ENCODE results near the gene RASD1.

RASD1 gene

DNA sequence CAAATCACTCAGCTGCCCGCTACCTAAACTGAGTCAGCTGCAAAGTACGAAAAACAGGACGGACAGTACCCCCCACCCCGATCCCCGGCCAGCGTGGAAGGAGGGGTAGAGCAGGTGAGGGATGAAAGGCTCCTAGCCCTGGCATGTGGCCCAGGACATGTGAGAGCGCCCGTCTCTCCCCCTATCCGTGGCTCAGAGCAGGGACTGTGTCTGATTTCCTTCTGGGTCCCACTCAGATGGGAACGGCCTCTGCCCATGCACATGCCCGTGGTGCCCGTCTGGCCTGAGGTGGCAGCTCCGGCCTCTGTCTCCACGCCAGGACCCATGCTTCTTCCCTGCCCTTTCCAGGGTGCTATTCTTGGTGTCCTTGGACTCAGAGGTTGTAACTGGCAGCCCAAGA is 30.2 kb upstream of the RASD1 start:
- no peak overlapping the region for H3K4me3 ChIP-seq (ENCODE audit: control insufficient read depth, low read depth, low read length)

DNA sequence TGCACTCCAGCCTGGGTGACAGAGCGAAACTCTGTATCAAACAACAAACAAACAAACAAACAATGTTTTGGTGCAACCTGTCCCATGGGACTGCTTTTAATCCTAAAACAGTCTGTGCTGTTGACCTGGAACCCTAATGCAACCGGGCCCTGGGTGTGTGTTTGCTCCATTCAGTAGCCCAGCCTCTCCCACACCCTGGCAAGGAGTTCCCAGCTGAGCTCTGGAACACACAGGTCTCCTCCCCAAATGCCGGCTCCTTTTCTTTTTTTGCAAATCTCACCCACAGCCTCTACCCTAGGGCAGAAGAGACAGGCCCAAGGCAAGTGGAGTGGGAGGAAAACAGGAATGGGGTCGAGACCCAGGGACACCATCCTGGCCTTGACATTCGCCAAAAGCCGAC is 29.8 kb upstream of the RASD1 start:
- H3K4me3 ChIP-seq (ENCODE audit: control insufficient read depth, low read depth, low read length): no peak overlapping the region
- TF ChIP-seq, protein P1, sequence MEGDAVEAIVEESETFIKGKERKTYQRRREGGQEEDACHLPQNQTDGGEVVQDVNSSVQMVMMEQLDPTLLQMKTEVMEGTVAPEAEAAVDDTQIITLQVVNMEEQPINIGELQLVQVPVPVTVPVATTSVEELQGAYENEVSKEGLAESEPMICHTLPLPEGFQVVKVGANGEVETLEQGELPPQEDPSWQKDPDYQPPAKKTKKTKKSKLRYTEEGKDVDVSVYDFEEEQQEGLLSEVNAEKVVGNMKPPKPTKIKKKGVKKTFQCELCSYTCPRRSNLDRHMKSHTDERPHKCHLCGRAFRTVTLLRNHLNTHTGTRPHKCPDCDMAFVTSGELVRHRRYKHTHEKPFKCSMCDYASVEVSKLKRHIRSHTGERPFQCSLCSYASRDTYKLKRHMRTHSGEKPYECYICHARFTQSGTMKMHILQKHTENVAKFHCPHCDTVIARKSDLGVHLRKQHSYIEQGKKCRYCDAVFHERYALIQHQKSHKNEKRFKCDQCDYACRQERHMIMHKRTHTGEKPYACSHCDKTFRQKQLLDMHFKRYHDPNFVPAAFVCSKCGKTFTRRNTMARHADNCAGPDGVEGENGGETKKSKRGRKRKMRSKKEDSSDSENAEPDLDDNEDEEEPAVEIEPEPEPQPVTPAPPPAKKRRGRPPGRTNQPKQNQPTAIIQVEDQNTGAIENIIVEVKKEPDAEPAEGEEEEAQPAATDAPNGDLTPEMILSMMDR (IDR thresholded peaks at IDR 0.05; ENCODE audit: control insufficient read depth, insufficient read depth, low read depth, low read length, missing control alignments): no peak
- no peak for DNase-seq (ENCODE audit: low read depth)

More for the DNA sequence above, 30.2 kb upstream of the RASD1 start:
- DNase-seq (ENCODE audit: low read depth): no peak
- TF ChIP-seq, protein P1 (IDR thresholded peaks at IDR 0.05; ENCODE audit: control insufficient read depth, insufficient read depth, low read depth, low read length, missing control alignments): no peak

DNA sequence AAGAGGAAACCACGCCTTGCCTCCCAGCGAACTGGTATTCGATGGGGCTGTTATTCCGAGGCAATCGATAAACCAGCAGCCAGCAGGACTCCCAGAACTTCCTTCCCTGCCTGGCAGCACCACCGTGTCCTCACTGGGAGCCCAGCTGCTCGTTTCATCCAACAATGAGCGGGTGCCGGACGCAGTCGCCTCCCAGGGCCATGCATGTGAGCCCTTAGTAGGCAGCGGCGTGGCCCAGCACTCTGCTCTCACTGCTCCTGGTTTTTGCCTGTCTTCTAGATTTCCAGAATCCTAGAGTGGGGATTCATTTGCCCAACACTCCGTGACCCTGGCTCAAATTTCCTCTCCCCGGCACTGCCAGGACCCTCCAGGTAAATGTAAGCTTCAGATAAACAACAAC is 29.1 kb upstream of the RASD1 start:
- TF ChIP-seq, protein P1 (IDR thresholded peaks at IDR 0.05; ENCODE audit: control insufficient read depth, insufficient read depth, low read depth, low read length, missing control alignments): no peak
- no peak for DNase-seq (ENCODE audit: low read depth)
- H3K4me3 ChIP-seq (ENCODE audit: control insufficient read depth, low read depth, low read length): no peak overlapping the region

DNA sequence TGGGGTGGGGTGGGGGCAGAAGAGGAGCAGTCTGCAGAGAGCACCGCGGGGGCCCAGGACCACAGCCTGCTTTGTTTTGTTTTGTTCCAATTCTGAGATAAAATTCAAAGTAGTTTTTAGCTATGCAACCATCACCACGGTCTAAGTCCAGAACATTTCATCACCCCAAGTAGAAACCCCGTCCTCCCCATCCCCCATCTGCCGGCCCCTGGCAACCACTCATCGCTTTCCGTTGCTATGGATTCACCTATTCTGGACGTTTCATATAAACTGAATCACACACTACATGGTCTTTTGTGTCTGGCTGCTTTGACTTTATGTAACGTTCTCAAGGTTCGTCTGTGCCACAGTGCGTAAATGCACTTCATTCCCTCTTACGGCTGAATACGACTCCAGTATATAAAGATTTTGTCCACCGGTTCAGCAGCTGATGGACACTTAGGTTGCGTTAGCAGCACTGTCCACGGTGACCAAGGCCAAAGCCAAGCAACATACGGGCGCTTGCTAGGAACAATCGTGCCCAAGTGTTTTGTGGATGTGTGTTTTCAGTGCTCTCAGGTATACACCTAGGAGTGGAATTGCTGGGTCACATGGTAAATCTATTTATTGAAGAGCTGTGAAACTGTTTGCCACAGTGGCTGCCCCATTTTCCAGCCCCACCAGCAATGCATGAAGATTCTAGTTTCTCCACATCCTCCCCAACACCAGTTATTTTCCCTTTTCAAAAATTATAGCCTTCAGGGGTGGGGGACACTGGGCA is 27.7 kb upstream of the RASD1 start:
- TF ChIP-seq, protein P1 (IDR thresholded peaks at IDR 0.05; ENCODE audit: control insufficient read depth, insufficient read depth, low read depth, low read length, missing control alignments): no peak
- DNase-seq (ENCODE audit: low read depth): no peak
- H3K4me3 ChIP-seq (ENCODE audit: control insufficient read depth, low read depth, low read length): no peak overlapping the region

DNA sequence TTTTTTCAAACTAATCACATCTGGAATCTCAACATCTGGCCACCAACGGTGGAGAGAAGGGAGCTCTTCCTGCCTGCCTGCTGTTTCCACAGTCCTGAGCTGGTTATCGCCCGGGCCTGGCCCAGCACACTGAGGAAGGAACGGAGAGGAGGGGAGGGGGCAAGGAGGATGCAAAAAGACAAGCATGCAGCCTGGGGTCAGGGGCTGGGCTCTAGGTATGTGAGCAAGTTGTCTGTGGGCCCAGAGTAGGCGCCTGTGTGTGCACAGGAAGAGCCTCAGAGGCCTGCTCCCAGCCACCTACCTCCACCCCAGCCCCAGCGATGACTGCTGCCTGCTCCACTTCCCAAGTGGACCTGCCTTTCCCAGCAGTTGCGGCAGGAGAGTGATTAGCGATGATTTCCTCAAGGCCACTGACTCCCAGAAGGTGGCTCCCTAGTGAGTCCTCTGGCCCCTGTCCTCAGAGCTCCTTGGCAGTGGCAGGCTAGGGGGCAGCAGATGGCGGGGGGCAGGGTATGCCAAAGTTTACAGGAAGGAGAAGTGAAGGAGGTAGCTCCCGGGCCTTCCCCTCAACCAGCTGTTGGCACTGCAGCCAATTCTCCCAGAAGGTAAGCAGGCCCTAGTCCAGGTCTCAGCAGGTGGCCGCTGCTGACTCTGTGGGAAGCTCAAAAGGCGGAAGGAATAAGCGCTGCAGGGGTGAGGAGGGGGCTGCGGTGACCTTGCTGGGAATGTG is 27.0 kb upstream of the RASD1 start:
- H3K4me3 ChIP-seq (ENCODE audit: control insufficient read depth, low read depth, low read length): no peak overlapping the region
- TF ChIP-seq, protein P1 (IDR thresholded peaks at IDR 0.05; ENCODE audit: control insufficient read depth, insufficient read depth, low read depth, low read length, missing control alignments): no peak
- no peak for DNase-seq (ENCODE audit: low read depth)

DNA sequence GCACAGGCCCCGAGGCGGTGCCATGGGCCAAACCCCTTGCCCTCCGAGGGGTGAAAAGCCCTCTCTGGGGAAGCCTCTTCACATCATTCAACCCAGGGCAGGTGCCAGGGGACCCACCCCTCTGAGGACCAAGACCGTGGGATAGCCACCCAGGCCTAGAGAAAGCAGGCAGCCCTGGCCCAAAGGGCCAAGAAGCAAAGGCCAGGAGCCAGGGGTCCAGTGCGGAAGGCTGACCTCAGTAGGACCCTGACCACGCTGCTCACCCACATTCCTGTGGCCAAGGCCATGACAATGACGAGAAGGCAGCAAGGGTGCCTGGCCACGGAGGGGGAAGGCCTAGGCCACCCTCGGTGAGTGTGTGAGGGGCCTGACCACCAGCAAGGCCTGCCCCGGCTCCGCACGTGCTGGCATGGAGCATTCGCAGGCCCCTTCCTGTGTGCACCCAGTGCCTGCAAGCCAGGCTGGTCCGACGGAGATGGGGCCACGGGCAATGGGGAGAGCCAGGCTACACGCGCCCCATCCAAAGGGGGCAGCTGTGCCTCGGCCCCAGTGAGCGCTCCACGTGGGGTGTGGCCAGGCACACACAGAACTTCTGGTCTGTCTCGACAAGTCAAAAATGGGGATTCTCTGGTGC is 24.5 kb upstream of the RASD1 start:
- TF ChIP-seq, protein P1 (IDR thresholded peaks at IDR 0.05; ENCODE audit: control insufficient read depth, insufficient read depth, low read depth, low read length, missing control alignments): no peak
- no peak for DNase-seq (ENCODE audit: low read depth)
- no peak overlapping the region for H3K4me3 ChIP-seq (ENCODE audit: control insufficient read depth, low read depth, low read length)
